Myocyte (in vitro differentiated cells): ENCODE data around the gene SYCP1. TPM values are rescaled to one million over a fixed set of nuclear protein-coding genes. Genes with fewer than 3 reads are reported as not detected.
A peak's percentile ranks its signal among the peaks of the same experiment; 100 is the strongest.
"Not testable (repeated sequence)": the region's sequence is repeated elsewhere in the genome, so short reads cannot be mapped to it uniquely, and the experiment has no call there.

Experiments
- DNase-seq: peaks from one replicate; pipeline ENCODE4 v3.0.0-alpha.2; 2012; ENCODE audit warnings: low read depth
- polyA plus RNA-seq: library from polyadenylated mRNA; unstranded; fragments of >200 nt; gene quantifications from one replicate; pipeline ENCODE4 v1.2.1, GENCODE V29; 2012; ENCODE audit warnings: missing spikeins
- total RNA-seq: library from RNA; depleted of rRNA; stranded (reverse); fragments of >200 nt; gene quantifications from 2 replicates; pipeline ENCODE4 v1.2.3, GENCODE V29; 2014

SYCP1 gene, protein sequence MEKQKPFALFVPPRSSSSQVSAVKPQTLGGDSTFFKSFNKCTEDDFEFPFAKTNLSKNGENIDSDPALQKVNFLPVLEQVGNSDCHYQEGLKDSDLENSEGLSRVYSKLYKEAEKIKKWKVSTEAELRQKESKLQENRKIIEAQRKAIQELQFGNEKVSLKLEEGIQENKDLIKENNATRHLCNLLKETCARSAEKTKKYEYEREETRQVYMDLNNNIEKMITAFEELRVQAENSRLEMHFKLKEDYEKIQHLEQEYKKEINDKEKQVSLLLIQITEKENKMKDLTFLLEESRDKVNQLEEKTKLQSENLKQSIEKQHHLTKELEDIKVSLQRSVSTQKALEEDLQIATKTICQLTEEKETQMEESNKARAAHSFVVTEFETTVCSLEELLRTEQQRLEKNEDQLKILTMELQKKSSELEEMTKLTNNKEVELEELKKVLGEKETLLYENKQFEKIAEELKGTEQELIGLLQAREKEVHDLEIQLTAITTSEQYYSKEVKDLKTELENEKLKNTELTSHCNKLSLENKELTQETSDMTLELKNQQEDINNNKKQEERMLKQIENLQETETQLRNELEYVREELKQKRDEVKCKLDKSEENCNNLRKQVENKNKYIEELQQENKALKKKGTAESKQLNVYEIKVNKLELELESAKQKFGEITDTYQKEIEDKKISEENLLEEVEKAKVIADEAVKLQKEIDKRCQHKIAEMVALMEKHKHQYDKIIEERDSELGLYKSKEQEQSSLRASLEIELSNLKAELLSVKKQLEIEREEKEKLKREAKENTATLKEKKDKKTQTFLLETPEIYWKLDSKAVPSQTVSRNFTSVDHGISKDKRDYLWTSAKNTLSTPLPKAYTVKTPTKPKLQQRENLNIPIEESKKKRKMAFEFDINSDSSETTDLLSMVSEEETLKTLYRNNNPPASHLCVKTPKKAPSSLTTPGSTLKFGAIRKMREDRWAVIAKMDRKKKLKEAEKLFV
- not detected in 2 replicates for total RNA-seq
- polyA plus RNA-seq = not detected

DNA sequence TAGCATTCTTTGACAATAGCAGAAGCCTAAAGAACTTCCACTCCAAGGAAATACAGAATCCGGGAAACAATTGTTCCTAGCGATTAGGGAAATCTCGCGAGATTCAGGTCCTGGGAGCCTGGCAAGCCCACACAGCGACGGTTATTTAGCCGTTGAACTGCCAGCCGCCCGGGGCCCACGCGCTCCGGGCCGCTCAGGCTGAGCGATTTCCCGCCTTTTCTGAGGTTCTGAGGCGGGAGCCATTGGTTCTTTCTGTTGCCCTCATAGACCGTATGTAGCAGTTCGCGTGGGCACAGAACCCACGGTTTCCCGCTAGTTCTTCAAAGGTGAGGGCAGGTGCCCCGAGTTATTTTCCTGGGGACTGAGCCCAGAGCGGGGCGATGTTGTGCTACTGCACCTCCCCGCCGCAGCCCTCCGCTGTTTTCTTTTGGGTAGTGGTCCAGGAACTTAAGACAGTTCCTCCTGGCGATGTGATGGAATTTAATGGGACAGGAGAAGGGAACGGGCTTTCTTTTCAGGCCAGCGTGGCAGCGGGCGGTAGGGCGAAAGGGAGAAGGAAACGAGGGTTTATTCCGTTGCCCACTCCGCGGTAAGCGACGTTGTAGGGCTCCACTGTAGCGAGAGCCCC lies at the start of gene SYCP1:
Gene SYCP1 (plus strand): TSS at position 171 of the 628 bp plus-strand sequence. CDS start 602 bp downstream, outside the sequence.
- no peak for DNase-seq

DNA sequence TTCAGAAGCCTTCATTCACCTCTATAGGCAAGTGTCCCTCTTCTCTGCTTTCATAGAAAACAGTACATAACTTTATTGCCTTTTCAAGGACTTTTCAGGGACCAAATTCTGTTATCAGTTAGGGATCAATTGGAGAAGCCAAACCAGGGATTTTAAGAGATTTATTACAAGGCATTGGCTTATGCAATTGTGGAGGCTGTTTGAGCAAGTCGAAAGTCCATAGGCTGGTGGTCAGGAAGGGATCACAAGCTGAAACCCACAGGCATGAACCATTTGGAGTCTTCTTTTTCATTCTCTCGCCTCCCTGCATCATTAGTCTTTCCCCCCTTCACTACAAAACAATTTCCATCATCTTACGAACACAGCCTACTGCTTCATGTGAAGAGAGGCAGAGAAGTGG lies 34.8 kb upstream of the SYCP1 start:
- DNase-seq = no peak

DNA sequence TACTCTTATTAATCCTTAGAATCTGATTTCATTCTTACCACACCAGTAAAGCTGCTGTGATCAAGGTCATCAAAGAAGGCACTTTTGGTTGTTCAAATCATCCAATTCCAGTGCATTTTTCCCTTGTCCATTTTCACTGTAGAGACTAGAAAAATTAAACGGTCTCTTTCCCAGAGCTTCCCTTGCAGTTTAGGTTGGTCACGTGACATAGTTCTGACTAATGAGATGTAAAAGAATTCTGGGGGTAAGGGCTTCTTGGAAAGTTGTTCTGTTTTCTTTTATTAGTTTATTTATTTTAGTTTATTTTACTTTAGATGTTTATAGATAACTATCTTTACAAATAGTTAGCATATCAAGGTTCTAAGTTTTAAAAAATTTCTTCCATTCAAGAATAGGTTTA lies 34.3 kb upstream of the SYCP1 start:
- DNase-seq = no peak

DNA sequence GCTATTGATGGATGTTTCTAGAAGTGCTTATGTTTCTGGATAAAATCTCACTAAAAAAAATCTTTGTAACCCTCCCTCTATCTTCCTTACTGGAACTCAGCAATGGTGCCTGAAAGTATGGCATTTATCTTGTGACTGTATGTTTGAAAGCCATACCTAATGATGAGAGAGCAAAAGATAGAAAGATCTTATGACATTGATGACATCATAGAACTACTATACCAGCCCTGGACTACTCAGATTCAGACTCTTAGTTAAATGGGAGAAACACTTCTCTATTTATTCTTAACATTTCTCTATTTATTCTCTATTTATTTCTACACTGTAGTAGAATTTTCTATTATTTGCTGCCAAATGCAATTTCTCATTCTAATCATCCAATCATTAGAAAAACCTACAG lies 32.7 kb upstream of the SYCP1 start:
- DNase-seq = no peak

DNA sequence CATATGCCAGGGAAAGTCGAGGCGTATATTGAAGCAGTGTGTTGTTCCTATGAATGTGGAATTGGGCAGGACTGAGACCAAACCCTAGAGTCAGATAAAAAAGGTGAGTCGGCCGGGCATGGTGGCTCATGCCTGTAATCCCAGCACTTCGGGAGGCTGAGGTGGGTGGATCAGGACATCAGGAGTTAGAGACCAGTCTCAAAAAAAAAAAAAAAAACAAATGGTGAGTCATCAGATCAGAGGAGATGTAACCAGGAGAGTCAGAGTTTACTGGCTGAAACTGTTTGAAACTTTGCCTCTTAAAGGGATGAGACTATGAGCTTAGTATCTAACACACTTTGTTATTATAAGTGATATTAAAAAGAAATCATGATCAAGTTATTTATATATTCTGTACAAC lies 26.4 kb upstream of the SYCP1 start:
- DNase-seq = peak; percentile 30

- DNase-seq = not testable (repeated sequence)
Measured at GRCh38 chr1:114830075-114830474, 24.6 kb upstream of the SYCP1 start.

GRCh38 chr1:114831276-114831994 lies 23.2 kb upstream of the SYCP1 start:
- no peak for DNase-seq

DNA sequence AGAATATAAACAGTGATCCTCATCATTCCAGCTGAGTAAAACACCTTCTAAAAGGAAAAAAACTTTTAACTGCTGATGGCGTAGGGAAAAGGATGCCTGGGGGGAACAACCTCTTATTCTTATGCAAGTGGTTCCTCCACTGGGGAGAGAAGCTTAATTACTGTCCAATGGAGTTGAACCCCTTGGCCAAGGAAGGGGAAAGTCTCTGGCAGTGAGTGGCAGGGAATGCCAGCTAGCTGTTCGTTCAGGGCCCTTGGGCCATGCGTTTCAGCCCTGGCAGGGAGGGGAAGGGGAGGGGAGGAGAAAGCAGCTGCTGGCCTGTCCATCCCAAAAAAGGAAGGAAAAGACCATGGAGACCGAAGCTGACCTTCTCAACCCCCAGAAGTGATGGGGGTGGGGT lies 22.6 kb upstream of the SYCP1 start:
- DNase-seq = no peak

GRCh38 chr1:114833421-114833820 lies 21.2 kb upstream of the SYCP1 start:
- no peak for DNase-seq

DNA sequence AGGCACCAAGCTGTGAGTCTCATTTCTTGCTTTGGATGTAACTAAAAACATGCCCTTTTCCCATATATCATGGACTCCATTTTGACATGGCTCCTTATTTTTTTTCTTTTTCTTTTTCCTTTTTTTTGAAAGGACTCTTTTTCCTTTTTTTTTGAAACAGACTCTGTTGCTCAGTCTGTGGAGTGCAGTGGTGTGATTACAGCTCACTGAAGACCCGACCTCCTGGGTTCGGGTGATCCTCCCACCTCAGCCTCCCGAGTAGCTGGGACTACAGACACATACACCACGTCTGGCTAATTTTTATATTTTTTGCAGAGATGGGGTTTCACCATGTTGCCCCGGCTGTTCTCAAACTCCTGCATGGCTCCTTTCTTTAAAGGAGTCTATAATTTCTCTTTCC lies 10.4 kb upstream of the SYCP1 start:
- DNase-seq = no peak

GRCh38 chr1:114853584-114853983 lies 1.1 kb upstream of the SYCP1 start:
- DNase-seq = no peak

- DNase-seq = no peak
Measured at GRCh38 chr1:114861384-114861783, 6.7 kb downstream of the SYCP1 start.

GRCh38 chr1:114892194-114892918 lies 37.7 kb downstream of the SYCP1 start:
- DNase-seq = no peak

DNA sequence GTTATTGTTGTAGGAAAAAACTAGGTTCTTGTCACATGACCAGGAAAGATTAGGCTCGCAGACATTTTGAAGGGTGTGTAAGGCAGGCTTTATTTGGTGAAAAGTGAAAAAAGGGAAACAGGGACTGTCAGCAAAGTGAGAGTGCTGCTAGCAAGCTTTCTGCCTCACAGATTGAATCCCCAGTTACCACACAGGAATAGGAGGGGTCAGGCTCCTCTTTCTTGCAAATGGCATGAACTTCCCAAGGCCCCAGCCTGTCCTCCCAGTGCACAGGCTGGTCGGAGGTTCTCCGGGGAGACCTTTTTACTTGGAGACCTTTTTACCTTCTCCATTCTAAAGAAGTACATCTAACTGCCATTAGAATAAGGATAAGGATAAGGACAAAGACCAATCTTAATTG lies 42.1 kb downstream of the SYCP1 start:
- DNase-seq = no peak

GRCh38 chr1:114901814-114902213 lies 47.2 kb downstream of the SYCP1 start:
- DNase-seq = peak; percentile 5

- DNase-seq = no peak
Measured at GRCh38 chr1:114902343-114902742, 47.7 kb downstream of the SYCP1 start.

GRCh38 chr1:114903480-114903879 lies 48.8 kb downstream of the SYCP1 start:
- no peak for DNase-seq

DNA sequence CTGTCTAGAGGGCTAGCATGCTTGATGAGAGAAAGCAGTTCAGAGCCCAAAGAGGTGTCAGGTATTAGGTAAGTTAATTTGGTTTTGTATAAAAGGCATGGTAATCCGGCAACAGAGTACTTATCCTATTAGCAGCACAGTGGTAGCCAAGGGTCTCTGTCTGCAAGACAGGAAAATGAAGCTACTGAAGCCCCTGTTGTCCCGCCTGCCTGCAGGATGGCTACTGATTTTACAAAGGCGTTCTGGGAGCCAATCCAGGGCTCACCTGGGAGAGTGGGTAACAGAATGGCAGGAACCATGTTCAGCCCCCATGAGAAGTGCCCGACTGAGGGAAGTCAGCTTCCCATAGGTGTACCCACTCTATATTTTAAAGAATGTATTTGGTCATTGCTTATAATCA lies 61.1 kb downstream of the SYCP1 start:
- DNase-seq = not testable (repeated sequence)

DNA sequence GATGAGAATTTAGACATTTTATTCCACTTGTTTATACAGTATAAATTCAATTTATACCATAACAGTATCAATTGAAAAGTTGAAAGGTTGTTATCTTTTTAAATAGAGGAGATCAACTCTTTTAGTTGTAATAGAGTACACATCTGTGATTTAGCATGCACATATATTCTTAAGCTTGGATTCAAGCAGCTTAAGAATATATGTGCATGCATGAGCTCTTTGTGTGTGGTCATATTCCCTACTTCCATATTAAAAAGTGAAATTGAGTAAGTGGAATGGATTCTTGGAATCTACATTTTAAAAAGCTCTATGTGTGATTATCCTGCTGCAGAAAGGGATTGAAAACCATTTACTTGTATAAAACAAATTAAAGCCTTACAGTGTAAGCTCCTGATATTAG lies 71.9 kb downstream of the SYCP1 start:
- no peak for DNase-seq

DNA sequence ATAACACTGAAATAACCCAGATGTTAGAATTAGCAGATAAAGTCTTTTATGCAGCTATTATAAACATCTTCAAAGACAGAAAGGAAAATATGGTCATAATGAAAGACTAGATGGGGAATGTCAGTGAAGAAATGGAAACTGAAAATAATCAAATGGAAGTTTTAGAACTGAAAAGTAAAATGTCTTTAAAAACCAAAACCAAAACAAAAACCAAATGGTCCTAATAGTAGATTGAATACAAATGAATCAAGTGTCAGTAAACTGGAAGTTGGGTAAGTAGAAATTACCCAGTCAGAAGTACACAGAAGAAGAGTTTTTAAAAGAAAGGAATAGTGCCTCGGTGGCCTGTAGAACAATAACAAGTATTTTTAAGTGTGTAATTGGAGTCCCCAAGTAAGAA lies 72.7 kb downstream of the SYCP1 start:
- DNase-seq = no peak
